ENCODE results near the gene ZFHX3. TPM values are rescaled to one million over a fixed set of nuclear protein-coding genes. Genes with fewer than 3 reads are reported as not detected.

Gene ZFHX3
- total and polyA plus RNA-seq, 2 of the 8 experiments (the other 6 are each of a cell fraction or from before 2014, with no cell fraction given), result 0.08 to 0.99 TPM

DNA sequence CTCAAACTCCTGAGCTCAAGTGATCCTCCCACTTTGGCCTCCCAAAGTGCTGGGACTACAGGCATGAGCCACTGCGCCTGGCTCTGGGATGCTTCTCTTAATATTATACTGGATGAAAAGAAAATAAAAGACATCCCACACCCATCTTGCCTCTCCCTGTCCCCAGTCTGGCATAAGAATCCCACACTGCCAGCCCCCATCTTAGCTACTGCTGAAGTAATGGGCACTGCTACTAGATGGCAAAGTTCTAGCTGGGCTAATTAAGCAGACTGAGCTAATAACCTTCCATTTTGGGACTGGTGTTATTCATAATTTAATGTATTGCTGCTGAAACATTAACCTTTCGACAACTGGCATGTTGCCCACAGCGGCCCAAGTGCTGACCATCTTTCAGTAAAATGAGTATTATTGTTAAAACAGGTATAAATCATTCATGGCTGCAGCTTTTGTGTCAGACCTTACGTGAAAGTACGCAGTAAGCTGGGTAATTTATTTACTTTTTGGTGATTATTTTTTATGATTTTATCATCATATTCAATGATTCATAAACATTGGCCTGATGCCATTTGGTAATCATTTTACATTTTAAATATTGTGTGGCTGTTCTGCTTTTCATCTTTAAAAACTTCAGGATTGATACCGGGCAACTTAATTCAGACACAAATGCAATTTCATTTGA lies 47.4 kb upstream of the ZFHX3 start (continued):
- TF ChIP-seq USF2 (IDR thresholded peaks at IDR 0.05; ENCODE audit: low read length) (no peak), CHD2 (IDR thresholded peaks at IDR 0.05; ENCODE audit: low read length) (no peak), ZNF274 (IDR thresholded peaks at IDR 0.05; ENCODE audit: borderline replicate concordance, extremely low read depth, low read length) (no peak), EP300 (IDR thresholded peaks at IDR 0.05; ENCODE audit: borderline replicate concordance in 1 of 2, low read depth in 2 of 2, low read length in 2 of 2) (no peak), SAP30 (IDR thresholded peaks at IDR 0.05; ENCODE audit: insufficient read depth, insufficient replicate concordance, low read length) (no peak)
- TF ChIP-seq, protein P1, sequence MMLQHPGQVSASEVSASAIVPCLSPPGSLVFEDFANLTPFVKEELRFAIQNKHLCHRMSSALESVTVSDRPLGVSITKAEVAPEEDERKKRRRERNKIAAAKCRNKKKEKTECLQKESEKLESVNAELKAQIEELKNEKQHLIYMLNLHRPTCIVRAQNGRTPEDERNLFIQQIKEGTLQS (IDR thresholded peaks at IDR 0.05; ENCODE audit: insufficient read depth, low read depth, low read length), result no peak
